Stimulated activated CD4-positive, alpha-beta T cell treated with anti-CD3 and anti-CD28 coated beads, Interleukin-12 subunit alpha, Interleukin-12 subunit beta, amount 100 ng/mL, for 4 hours (primary cell): ENCODE data around the gene ISLR.

ENCODE experiments used
- DNase-seq: peaks from one replicate; pipeline ENCODE4 v3.0.0-alpha.2; 2020

The ISLR gene

GRCh38 chr15:74216949-74217348, 43.4 kb downstream of the ISLR start:
- DNase-seq: no peak

- no peak for DNase-seq
These were observed 44.7 kb downstream of the ISLR start for GRCh38 chr15:74217907-74218885.

- DNase-seq: no peak
These were observed 47.2 kb downstream of the ISLR start for GRCh38 chr15:74220475-74221248.

- DNase-seq: no peak
These were observed 48.1 kb downstream of the ISLR start for GRCh38 chr15:74221399-74222239.

- no peak for DNase-seq
These were observed 49.0 kb downstream of the ISLR start for GRCh38 chr15:74222240-74223119.

- no peak for DNase-seq
These were observed 52.4 kb downstream of the ISLR start for GRCh38 chr15:74225928-74226327.
